GM18868 (cell line): ENCODE data around the gene GBX2.

Source experiments
- ATAC-seq: cut with Tn5 transposase; IDR thresholded peaks from one replicate; pipeline ENCODE4 v1.9.1; 2021; ENCODE audit warnings: mild to moderate bottlenecking, moderate library complexity; ENCODE audit not compliant: unreplicated experiment

The GBX2 gene

DNA sequence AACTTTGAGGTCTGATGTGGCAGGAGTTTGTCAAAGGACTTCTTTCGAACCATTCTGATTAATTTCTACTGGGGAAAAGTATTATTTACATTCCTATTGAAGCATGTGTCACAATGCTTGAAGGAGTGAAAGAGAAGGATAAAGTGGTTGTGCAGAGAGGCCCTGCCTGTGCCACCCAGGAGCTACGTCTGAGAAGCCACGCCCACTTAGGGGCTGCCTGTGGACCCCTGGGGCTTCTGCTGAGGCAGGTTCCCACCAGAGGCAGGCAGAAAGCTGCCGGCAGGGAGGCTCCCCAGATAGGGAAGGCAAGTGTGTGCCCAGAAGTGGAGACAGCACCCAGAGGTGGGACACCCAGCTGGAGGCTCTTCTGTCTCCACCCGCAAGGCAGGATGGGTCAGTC, 47.4 kb downstream of the GBX2 start:
- no peak for ATAC-seq

DNA sequence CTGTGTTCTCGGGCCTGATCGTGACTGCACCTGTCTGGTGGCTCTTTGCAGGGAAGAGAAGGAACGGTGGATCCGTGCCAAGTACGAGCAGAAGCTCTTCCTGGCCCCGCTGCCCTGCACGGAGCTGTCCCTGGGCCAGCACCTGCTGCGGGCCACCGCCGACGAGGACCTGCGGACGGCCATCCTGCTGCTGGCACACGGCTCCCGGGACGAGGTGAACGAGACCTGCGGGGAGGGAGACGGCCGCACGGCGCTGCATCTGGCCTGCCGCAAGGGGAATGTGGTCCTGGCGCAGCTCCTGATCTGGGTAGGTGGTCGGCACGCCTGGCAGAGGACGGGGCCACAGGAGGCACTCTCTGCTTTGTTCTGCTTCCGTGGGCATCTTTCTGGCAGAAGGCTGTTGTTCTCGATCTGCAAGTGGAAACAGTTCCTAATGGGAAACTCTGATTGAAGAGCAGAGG, 48.0 kb downstream of the GBX2 start:
- no peak for ATAC-seq

DNA sequence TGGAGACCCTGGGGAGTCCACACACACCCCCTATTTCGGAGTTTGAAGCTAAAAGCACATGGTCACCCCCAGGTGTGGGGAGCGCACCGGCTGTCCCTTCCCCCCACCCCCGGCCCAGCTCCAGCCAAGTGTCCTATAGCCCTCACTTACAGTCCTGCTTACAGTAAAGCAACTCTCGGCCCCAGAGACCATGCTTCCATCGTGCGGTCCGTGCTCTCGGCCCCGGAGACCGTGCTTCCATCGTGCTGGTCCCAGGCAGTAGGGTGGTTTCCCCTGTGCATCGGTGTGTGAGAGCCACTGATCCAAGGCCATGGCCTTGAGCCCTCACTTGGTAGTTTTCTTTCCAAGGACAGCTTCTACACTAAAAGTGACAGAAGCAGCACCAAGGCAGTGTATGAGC, 48.7 kb downstream of the GBX2 start:
- no peak for ATAC-seq

DNA sequence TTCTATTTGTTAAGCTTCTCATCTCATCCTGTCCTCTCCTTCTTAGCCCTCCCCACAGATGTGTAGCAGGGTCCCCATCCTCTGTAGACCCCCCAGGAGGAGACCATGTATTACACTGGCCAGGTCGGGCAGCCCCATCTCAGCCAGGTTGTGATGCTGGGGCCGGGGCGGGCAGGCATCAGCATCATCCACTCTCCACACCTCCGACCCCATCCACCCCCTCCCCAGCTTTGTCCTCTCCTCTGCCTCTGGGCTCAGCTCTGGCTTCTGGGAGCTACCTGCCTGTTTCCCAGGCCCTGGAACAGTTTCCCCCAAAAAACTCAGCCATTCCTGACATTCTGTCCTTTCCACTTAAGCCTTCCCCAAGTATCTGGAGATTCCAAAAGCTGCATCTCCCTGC, 49.2 kb downstream of the GBX2 start:
- no peak for ATAC-seq

DNA sequence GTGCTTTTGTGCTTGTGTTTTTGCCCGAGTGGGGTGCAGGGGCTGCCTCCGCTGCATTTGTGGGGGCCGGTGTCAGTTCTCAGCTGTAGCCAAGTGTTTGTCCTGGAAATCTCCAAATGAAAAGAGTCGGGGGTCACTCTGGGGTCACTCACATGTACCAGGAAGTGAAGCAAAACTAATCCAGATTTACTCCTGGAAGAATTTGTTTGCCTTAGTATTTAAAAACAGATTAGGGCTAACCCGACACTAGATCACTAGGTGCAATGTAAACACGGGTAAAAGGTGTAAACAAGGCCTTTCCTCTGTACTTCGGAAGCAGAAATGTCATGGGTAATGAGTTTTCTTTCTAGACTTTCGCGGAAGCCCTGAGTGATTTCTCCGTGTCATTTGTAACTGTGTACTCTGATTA, 50.3 kb downstream of the GBX2 start:
- no peak for ATAC-seq

DNA sequence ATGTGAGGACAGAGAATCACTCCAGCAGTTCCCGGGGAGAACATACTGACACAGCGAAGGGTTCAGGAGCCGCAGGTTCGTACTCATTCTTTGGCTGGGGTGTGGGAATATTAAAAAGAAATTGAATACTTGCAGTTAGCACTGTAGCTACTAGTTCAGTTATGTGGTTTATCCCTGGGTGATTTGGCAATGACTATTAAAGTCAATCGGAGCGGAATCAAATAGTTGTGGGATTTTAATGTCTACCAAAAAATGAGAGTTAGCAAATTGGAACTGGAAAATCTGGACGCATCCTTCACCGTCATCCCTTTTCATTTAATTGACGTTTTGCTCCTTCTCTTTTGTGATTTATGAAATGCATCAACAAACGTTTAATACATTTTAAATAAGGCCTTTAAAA, 50.8 kb downstream of the GBX2 start:
- no peak for ATAC-seq
